ENCODE data around the gene EFCAB13.
"Not testable (repeated sequence)": the region's sequence is repeated elsewhere in the genome, so short reads cannot be mapped to it uniquely, and the experiment has no call there.

The EFCAB13 gene

GRCh38 chr17:47330548-47330947 lies 6.8 kb downstream of the EFCAB13 start:
- DNase-seq (ENCODE audit: low read depth) = no peak

- DNase-seq (ENCODE audit: low read depth) = no peak
Observed at GRCh38 chr17:47332287-47332686, 8.5 kb downstream of the EFCAB13 start.

DNA sequence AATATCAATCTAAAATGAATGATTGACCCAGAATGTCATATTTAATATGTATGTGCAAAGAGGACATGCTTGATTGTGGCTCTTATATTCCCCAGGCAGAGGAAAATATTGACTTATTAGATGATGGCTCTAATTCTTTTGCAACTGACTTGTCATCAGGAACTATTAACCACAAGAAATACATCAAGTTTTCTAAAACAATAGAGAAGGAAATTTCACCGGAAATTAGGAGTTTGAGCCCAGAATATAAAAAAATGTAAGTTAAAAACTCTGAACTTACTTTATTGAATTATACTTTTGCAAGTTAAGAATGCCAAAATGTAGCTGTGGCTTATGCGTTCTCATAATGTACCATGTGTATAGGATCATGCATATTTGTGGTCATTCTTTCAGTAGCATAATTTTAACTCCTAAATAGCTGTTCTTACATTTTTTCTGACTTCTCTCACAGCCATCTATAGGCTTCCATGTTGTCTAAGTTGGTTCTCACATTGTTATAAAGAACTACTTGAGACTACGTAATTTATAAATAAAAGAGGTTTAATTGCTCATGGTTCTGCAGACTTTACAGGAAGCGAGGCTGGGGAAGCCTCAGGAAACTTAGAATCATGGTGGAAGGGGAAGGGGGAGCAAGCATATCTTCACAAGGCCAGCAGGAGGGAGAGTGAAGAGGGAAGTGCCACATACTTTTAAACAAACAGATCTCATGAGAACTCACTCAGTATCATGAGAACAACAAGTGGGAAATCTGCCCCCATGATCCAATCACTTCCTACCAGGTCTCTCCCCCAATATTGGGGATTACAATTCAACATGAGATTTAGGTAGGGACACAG lies 11.6 kb downstream of the EFCAB13 start:
- DNase-seq (ENCODE audit: low read depth) = no peak

- DNase-seq (ENCODE audit: low read depth) = no peak
Observed at GRCh38 chr17:47338026-47338425, 14.3 kb downstream of the EFCAB13 start.

GRCh38 chr17:47352848-47353247 lies 29.1 kb downstream of the EFCAB13 start:
- no peak for DNase-seq (ENCODE audit: low read depth)

DNA sequence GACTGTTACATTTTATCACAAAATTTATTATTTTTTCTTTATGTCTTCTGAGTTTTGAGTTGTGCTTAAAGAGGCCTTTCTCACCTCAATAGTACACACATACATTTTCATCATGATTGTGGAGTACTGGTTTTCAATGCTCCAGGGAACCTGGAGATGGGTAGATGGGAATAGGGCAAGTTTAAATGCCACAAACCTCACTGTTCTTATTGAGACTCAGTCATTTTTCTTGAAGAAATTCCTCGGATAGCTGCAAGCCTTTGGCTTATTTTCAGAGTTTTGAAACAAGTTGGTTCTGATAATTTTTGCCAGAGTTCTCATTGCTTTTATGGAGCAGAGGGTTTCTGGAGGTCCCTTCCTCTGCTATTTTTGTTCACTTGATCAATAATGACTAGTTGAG lies 34.9 kb downstream of the EFCAB13 start:
- no peak for DNase-seq (ENCODE audit: low read depth)

GRCh38 chr17:47363171-47363570 lies 39.4 kb downstream of the EFCAB13 start:
- DNase-seq (ENCODE audit: low read depth) = no peak

DNA sequence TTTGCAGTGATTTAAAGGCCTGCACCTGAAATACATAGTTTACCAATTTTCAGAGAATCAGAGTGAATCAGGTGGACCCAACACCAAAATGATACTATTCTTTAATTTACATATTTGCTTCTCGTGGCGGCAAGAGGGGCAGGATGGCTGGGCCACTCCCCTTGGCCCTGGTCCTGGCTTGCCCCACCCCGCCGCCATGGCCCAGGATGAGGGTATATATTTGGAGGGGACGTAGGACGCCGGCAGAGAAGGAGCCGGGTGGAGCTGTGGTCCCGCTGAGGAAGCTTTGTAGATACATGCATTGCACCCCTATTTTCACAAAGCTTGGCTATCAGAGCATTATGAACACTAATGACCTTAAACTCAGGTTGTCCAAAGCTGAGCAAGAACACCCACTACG lies 43.5 kb downstream of the EFCAB13 start:
- DNase-seq (ENCODE audit: low read depth) = no peak

DNA sequence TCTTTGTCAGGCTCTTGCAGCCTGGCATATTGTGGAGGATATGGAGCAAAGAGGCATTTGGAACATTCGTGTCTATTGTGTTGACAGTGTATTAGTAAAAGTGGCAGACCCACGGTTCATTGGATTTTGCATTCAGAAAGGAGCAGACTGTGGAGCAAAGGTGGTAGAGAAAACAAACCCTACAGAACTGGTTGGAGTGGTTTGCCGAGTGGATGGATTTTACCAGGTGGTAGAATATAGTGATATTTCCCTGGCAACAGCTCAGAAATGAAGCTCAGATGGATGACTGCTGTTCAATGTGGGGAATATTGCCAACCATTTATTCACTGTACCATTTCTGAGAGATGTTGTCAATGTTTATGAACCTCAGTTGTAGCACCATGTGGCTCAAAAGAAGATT lies 44.5 kb downstream of the EFCAB13 start:
- no peak for DNase-seq (ENCODE audit: low read depth)

DNA sequence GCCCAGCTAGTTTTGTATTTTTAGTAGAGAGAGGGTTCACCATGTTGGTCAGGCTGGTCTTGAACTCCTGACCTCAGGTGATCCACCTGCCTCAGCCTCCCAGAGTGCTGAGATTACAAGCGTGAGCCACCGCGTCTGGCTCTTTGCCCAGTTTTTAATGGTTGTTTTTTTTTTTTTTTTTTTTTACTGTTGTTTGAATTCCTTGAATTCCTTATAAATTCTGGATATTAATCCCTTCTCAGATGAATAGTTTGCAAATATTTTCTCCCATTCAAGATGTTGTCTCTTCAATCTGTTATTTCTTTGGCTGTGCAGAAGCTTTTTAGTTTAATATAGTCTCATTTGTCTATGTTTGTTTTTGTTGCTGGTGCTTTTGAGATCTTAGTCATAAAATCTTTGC lies 47.1 kb downstream of the EFCAB13 start:
- not testable (repeated sequence) for DNase-seq (ENCODE audit: low read depth)

- DNase-seq (ENCODE audit: low read depth) = no peak
Observed at GRCh38 chr17:47373002-47373401, 49.2 kb downstream of the EFCAB13 start.

DNA sequence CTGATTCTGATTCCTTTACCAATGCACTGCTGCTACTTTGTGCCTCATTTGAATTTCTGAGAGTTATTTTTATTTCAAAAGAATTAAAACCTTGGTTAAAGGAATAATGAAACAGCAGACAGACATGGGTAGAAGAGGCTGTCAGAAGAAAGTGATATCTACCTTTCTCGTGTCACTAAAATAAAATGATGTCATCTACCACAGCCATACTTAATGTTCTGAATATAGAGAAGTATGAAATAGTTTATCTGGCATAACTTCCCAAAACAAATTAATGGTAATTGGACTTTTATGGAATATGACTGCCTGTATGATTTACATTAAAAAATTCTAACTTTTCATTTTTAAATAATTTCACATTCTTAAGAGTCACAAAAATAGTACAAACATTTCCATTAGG lies 52.5 kb downstream of the EFCAB13 start:
- no peak for DNase-seq (ENCODE audit: low read depth)

DNA sequence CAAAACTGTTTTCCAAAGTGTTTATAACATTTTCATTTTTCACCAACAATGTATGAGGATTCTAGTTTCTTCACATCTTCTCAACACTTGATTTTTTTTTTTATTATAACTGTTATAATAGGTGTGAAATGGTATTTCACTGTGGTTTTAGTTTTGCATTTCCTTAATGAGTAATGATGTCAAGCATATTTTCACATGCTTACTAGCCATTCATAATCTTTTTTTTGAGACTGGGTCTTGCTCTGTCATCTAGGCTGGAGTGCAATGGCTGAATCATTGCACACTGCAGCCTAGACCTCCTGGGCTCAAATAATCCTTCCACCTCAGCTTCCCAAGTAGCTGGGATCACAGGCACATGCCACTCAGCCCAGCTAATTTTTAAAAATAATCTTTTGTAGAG lies 65.1 kb downstream of the EFCAB13 start:
- DNase-seq (ENCODE audit: low read depth) = no peak

- DNase-seq (ENCODE audit: low read depth) = not testable (repeated sequence)
Observed at GRCh38 chr17:47397532-47398128, 73.9 kb downstream of the EFCAB13 start.

DNA sequence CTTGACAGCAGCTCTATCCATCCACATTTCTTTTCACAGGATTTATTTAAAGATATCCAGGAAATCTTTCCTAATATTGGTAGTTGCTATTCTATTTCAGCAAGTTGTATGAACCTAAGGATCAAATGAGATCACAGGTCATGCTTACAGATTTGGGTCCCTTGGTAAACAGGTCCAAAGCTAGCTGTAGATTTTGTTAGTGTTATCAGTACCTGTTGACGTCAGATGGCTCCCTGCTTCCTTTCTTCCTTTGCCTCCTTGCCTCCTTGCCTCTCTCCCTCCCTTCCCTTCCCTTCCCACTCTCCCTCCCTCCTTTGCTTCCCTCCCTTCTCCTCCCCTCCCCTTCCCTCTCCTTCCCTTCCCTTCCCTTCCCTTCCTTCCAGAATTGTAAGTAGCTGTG lies 76.6 kb downstream of the EFCAB13 start:
- DNase-seq (ENCODE audit: low read depth) = no peak

GRCh38 chr17:47401100-47401499 lies 77.3 kb downstream of the EFCAB13 start:
- no peak for DNase-seq (ENCODE audit: low read depth)

GRCh38 chr17:47404006-47404405 lies 80.3 kb downstream of the EFCAB13 start:
- DNase-seq (ENCODE audit: low read depth) = no peak

DNA sequence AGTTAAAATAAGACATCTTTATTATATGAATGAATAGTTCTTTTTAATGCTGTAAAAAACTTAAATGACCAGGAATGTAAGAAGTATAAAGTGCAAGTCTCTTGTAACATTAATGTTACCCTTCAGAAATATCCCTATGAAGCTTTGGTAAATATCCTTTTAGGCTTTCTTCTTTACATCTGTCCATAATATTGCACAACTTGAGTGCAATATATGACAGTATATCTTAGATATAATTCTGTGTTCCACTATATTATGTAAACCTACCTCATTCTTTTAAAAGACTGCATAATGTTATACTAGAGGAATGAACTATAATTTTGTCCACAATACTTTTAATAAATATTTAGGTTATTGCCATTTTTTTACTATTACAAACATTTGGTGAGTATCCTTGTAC lies 81.1 kb downstream of the EFCAB13 start:
- no peak for DNase-seq (ENCODE audit: low read depth)

GRCh38 chr17:47413872-47414271 lies 90.1 kb downstream of the EFCAB13 start:
- DNase-seq (ENCODE audit: low read depth) = peak; percentile 43

DNA sequence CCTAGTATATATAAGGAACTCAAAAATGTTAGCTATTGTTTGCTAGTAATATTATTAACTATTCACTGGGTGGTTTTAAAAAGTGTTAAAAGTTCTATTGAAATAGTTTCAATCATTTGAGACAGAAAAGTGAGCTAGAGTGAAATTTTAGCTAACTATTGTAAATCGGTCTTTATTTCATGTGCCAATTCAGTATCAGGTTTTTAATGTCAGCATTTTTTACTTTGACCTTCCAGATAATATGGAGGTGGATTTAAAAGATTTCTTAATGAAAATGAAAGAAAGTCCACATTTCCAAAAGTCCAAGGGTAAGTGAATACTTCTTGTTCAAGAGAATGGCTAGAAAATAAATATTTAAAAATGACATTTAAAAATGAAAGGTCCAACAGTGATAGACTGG lies 90.9 kb downstream of the EFCAB13 start:
- DNase-seq (ENCODE audit: low read depth) = no peak

GRCh38 chr17:47423406-47424295 lies 99.9 kb downstream of the EFCAB13 start:
- peak; percentile 6 for DNase-seq (ENCODE audit: low read depth)

DNA sequence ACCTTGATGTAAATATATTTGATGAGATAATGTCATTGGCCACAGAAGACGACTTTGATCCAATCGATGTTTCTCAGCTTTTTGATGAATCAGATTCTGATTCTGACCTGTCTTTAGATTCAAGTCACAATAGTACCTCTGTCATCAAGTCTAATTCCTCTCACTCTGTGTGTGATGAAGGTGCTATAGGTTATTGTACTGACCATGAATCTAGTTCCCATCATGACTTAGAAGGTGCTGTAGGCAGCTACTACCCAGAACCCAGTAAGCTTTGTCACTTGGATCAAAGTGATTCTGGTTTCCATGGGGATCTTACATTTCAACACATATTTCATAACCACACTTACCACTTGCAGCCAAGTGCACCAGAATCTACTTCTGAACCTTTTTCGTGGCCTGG lies 101.5 kb downstream of the EFCAB13 start:
- not testable (repeated sequence) for DNase-seq (ENCODE audit: low read depth)
